GM18526 (cell line): ENCODE data around the gene PGRMC2.

Experiments
- POLR2A ChIP-seq: IDR thresholded peaks from 3 replicates; pipeline ENCODE4 v1.6.1; 2011; ENCODE audit not compliant: insufficient read length; ENCODE audit errors: extremely low read depth

PGRMC2 gene

DNA sequence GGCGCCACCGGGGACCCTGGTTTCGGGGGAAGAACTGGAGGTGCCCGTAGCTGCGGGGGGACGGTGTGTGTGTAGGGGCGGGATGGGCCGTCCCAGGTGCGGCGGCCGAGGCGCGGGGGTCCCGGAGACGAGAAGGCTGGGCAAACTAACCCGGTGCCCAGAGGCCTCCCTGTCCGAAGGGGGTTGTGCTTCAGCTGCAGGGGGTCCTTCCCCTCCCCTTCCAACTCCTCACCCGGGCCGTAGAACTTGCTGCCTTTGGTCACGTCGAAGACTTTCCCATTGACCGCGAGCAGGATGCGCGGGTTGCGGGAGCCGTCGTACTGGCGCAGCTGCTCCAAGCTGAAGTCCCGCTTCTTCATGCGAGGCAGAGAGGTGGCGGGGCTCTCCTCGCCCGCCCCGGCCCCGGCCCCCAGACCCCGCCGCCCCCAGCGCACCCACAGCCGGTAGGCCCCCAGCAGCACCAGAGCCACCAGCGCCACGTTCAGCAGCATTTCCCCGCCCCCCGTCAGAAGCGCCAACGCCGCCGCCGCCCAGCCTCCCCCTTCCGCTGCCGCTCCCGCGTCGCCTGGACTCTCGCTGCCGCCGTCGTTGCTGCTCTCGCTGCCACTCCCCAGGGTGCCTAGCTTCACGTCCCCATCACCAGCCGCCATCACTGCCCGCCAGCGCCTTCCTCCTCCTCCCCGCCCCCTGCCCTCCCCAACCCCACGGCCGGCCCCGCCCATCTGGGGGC lies at the start of gene PGRMC2:
Gene PGRMC2, minus strand, starts transcription at position 673 of the 730 bp plus-strand sequence. Its CDS starts 23 bp downstream, at position 650.
- peak; percentile 50 for TF ChIP-seq POLR2A

- TF ChIP-seq POLR2A = no peak
These were observed 47.9 kb upstream of the PGRMC2 start for GRCh38 chr4:128335541-128335940.

GRCh38 chr4:128334256-128334655 lies 46.6 kb upstream of the PGRMC2 start:
- TF ChIP-seq POLR2A = no peak

DNA sequence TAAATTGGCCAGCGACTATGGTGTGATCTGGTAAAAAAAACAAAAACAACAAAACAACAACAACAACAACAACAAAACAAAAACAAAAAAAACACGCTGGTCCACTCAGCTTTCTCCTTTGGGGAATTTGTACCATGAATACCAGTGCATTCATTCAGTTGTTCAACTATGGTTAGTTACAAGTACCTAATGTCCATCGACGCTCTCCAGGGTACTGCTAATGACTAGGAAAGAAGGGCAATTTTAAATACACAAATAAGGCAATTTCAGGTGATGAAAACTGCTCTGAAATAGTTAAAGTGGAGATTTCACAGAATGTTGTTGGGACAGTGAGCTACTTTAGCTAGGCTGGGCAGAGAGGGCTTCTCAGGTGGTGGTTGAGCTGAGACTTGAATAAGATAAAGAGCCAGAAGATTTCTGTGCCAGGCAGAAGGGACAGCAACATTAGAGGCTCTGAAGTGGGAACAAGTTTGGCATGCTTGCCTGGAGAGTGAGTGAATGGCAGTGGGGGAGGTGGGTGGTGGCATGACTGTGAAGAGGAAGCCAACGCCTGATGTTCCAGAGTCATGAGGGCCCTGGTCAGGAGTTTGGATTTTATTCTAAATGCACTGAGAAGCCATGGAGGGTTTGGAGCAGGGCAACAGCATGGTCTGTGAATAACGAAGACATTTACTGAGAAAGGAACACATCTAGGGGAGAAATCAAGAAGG lies 45.9 kb upstream of the PGRMC2 start:
- no peak for TF ChIP-seq POLR2A

DNA sequence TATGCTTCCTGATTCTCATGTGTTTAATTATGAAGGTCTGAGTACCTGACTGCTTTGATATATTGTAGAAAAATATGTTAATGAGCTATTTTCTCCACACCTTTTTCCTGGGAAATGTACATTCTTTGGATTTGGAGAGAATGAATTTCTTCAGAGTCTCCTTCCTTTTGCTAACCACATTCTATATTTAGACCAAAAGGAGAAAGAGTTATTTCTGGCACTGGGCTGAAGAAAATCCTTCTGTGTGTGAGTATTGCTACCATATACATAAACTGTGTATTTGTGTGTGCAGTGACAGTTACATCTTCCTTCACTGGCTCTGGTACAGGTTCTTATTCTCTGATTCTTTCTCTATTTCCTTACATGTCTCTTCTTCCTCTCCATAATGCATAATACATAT lies 44.5 kb upstream of the PGRMC2 start:
- TF ChIP-seq POLR2A = no peak

- TF ChIP-seq POLR2A = no peak
These were observed 42.0 kb upstream of the PGRMC2 start for GRCh38 chr4:128329638-128330037.

- no peak for TF ChIP-seq POLR2A
These were observed 40.5 kb upstream of the PGRMC2 start for GRCh38 chr4:128328106-128328505.

DNA sequence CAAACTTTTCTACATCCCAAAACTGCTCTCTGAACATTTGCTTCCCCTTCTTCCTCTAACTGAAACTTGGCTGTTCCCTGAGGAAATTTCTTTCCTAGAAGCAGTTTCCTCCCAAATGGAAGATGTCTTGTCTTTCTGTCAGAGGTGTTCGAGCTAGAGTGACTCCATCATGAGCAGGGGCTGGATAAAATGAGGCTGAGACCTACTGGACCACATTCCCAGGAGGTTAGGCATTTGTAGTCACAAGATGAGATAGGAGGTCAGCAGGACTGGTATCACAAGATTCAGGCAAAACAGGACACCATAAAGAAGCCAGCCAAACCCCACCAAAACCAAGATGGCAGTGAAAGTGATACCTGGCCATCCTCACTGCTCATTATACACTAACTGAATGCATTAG lies 35.8 kb upstream of the PGRMC2 start:
- TF ChIP-seq POLR2A = no peak

DNA sequence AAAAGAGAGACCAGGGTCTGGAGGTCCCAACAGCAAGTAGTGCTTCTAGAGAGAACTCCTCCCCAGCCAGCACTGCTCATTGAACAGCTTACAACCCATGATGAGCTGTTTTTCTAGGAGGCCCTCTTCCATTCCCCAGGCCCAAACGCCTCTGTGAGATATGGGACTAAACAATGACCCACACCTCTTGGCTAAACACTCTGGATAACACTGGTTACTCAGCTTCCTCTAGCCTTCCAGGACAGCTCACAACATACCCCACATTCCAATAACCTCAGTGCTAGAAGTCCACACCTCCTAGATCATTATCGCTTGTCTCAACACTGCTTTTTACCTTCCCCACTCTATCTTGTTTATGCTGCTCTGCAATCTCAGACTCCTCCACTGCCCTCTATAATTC lies 35.4 kb upstream of the PGRMC2 start:
- no peak for TF ChIP-seq POLR2A

DNA sequence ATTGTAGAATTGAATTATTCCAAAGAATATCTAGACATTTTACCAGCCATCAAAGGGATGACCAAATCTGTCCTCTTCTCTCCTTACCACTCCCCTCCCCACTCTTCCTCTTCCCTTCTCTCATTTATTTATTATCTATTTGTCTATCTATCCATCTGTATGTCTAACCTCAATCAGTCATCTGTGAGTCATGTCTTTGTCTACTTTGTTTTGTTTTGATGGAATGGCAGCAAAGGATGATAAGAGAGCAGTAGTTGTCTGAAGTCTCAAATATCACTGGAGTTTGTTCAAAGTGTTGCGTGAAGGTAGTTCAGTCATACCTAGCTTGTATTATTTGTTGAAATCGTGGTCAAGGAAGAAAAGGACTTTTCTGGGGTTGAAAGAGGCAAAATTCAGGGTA lies 34.7 kb upstream of the PGRMC2 start:
- TF ChIP-seq POLR2A = no peak

DNA sequence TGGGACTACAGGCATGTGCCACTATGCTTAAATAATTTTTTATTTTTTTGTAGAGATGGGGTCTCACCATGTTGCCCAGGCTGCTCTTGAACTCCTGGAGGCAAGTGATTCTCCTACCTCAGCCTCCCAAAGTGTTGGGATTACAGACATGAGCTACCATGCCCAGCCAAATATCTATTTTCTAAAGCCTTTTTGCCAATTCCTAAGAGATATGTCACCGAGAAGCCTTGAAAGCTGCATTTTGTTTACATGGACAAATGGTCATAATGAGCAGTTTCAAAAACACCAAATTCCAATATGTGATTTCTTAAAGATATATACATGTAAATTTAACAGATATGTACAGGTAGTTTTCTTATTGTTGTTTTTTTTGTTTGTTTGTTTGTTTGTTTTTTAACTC lies 33.0 kb upstream of the PGRMC2 start:
- no peak for TF ChIP-seq POLR2A

- TF ChIP-seq POLR2A = no peak
These were observed 28.3 kb upstream of the PGRMC2 start for GRCh38 chr4:128315756-128316520.

- TF ChIP-seq POLR2A = no peak
These were observed 24.2 kb upstream of the PGRMC2 start for GRCh38 chr4:128311659-128312403.

- TF ChIP-seq POLR2A = no peak
These were observed 22.7 kb upstream of the PGRMC2 start for GRCh38 chr4:128310266-128310697.

DNA sequence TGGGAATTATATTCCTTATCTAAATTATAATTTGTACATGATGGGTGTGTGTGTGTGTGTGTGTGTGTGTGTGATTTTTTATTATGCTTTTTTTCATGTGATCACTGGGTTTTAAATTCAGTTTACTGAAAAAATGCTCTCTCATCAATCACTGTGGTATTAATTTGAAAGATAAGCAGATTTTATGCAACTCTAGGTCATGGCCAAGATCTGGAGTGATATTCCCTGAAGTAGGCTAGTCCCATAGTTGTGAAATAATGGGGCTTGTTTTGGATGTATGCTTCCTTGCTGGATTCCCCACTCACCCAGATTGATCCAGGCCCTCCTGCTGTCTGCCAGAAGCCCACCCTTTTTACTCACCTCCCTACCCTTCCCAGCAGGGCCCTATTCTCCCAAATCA lies 22.0 kb upstream of the PGRMC2 start:
- TF ChIP-seq POLR2A = no peak

DNA sequence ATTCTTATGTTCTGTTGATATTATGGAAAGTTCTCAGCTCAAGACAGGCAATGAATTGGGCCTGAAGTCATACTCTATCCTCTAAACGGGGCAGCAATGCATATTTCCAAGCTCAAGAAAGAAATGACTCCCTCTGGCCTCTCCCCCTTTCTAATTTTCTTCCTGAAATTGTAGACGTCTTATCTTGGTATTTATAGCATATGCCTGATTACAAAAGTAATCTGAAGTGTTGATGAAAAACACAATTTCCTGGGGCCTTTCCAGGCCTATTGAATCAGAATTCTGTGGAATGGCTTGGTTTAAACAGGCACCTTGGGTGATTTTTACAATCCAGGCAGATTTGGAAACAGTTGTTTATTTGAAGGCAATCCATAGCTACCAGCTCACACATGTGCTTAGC lies 21.4 kb upstream of the PGRMC2 start:
- TF ChIP-seq POLR2A = no peak

DNA sequence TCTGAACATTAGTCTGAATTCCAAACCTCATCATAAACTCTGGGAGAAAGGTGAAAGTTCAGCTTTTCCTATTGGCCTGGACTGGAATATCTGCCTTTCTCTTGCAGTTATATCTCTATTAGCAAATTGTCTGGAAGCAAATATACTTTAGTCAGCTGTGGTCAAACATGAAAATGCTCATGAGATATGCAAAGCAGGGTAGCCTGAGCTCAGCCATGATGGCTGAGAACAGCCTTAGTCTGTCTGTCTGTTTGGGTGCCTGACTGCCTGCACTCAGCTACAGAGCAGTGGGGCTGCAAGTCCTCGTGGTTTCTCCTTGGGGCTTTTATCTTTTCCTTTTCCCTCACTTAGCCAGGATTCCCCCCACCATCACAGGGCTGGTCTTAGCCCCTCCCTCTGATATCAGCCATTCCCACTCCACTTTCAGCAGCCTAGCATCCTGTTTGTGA lies 19.5 kb upstream of the PGRMC2 start:
- no peak for TF ChIP-seq POLR2A
